ENCODE results near the gene HOXB9. TPM values are rescaled to one million over a fixed set of nuclear protein-coding genes. Genes with fewer than 3 reads are reported as not detected.

Gene HOXB9
- total RNA-seq, 2 donors from 2014 or later, result not detected

- Mint-ChIP-seq H3K27me3 (ENCODE audit: insufficient read depth) (peaks cover 99% of the 10 kb centered on the region), H3K9me3 (peaks cover 2% of the 10 kb centered on the region), H3K36me3 (ENCODE audit: low read depth) (no peaks in the 10 kb centered on the region), H3K4me3 (no peak overlapping the region), H3K27ac (no peak overlapping the region), H3K4me1 (peaks cover 7% of the 10 kb centered on the region)
- TF ChIP-seq CTCF (conservative IDR thresholded peaks at IDR 0.05), result no peak
- H3K9ac ChIP-seq (ENCODE audit: extremely low read depth, low read length, poor library complexity, severe bottlenecking), result no peak overlapping the region
- DNase-seq, result no peak
- peaks cover 100% of the 10 kb centered on the region for H3K27me3 ChIP-seq (ENCODE audit: control insufficient read depth, insufficient read depth, low read length, poor library complexity, severe bottlenecking)
- H3K9me3 ChIP-seq (ENCODE audit: control insufficient read depth, low read length), result peaks cover 16% of the 10 kb centered on the region
- no peaks in the 10 kb centered on the region for H3K4me1 ChIP-seq (ENCODE audit: control insufficient read depth, insufficient read depth, low read length)
- no peaks in the 10 kb centered on the region for H3K36me3 ChIP-seq (ENCODE audit: control insufficient read depth, insufficient read depth, low read length)
- no peak overlapping the region for H3K27ac ChIP-seq (ENCODE audit: low read depth, low read length)
- no peak overlapping the region for H3K4me3 ChIP-seq (ENCODE audit: low read length)
Observed at GRCh38 chr17:48609033-48609432, 17.1 kb downstream of the HOXB9 start.

- H3K36me3 ChIP-seq (ENCODE audit: control insufficient read depth, insufficient read depth, low read length), result no peaks in the 10 kb centered on the region
- peaks cover 100% of the 10 kb centered on the region for H3K27me3 ChIP-seq (ENCODE audit: control insufficient read depth, insufficient read depth, low read length, poor library complexity, severe bottlenecking)
- no peak overlapping the region for H3K27ac Mint-ChIP-seq
- peaks cover 99% of the 10 kb centered on the region for H3K27me3 Mint-ChIP-seq (ENCODE audit: insufficient read depth)
- 40 to 56% methylated on average over 1 of the region's 1 CpG for WGBS, 2 experiments (ENCODE audit: insufficient coverage in 1 of 2, insufficient read length in 1 of 2)
- DNase-seq, result no peak
- no peak overlapping the region for H3K4me3 Mint-ChIP-seq
- peaks cover 7% of the 10 kb centered on the region for H3K4me1 Mint-ChIP-seq
- no peak overlapping the region for H3K9ac ChIP-seq (ENCODE audit: extremely low read depth, low read length, poor library complexity, severe bottlenecking)
- H3K9me3 Mint-ChIP-seq, result peaks cover 2% of the 10 kb centered on the region
- peaks cover 16% of the 10 kb centered on the region for H3K9me3 ChIP-seq (ENCODE audit: control insufficient read depth, low read length)
- no peak overlapping the region for H3K4me3 ChIP-seq (ENCODE audit: low read length)
- H3K27ac ChIP-seq (ENCODE audit: low read depth, low read length), result no peak overlapping the region
- H3K36me3 Mint-ChIP-seq (ENCODE audit: low read depth), result no peaks in the 10 kb centered on the region
- H3K4me1 ChIP-seq (ENCODE audit: control insufficient read depth, insufficient read depth, low read length), result no peaks in the 10 kb centered on the region
- no peak for TF ChIP-seq CTCF (conservative IDR thresholded peaks at IDR 0.05)
Observed at GRCh38 chr17:48608494-48608834, 17.7 kb downstream of the HOXB9 start.

- peaks cover 16% of the 10 kb centered on the region for H3K9me3 ChIP-seq (ENCODE audit: control insufficient read depth, low read length)
- no peaks in the 10 kb centered on the region for H3K36me3 ChIP-seq (ENCODE audit: control insufficient read depth, insufficient read depth, low read length)
- H3K4me3 ChIP-seq (ENCODE audit: low read length), result no peak overlapping the region
- TF ChIP-seq CTCF (conservative IDR thresholded peaks at IDR 0.05), result no peak
- H3K27me3 ChIP-seq (ENCODE audit: control insufficient read depth, insufficient read depth, low read length, poor library complexity, severe bottlenecking), result peaks cover 100% of the 10 kb centered on the region
- H3K27ac ChIP-seq (ENCODE audit: low read depth, low read length), result no peak overlapping the region
- WGBS, 2 experiments (ENCODE audit: insufficient coverage in 1 of 2, insufficient read length in 1 of 2), result 26 to 31% methylated on average over 2 to 9 of the region's 9 CpGs
- H3K4me1 ChIP-seq (ENCODE audit: control insufficient read depth, insufficient read depth, low read length), result no peaks in the 10 kb centered on the region
- DNase-seq, result no peak
- H3K9me3 Mint-ChIP-seq, result peaks cover 2% of the 10 kb centered on the region
- H3K27ac Mint-ChIP-seq, result no peak overlapping the region
- H3K9ac ChIP-seq (ENCODE audit: extremely low read depth, low read length, poor library complexity, severe bottlenecking), result no peak overlapping the region
- no peaks in the 10 kb centered on the region for H3K4me1 Mint-ChIP-seq
- H3K4me3 Mint-ChIP-seq, result no peak overlapping the region
- no peaks in the 10 kb centered on the region for H3K36me3 Mint-ChIP-seq (ENCODE audit: low read depth)
- H3K27me3 Mint-ChIP-seq (ENCODE audit: insufficient read depth), result peaks cover 100% of the 10 kb centered on the region
Observed at GRCh38 chr17:48606892-48607614, 19.1 kb downstream of the HOXB9 start.

Measured in endodermal cell (in vitro differentiated cells).